ENCODE measurements around the gene MRPS6.

Gene MRPS6

GRCh38 chr21:34065027-34065426 is 8.4 kb upstream of the MRPS6 start:
- no peak for DNase-seq (ENCODE audit: extremely low read depth in 1 of 2, low read depth in 1 of 2)

GRCh38 chr21:34071683-34072082 is 1.7 kb upstream of the MRPS6 start:
- no peak for DNase-seq (ENCODE audit: extremely low read depth in 1 of 2, low read depth in 1 of 2)

- DNase-seq (ENCODE audit: extremely low read depth in 1 of 2, low read depth in 1 of 2) = peak in 1 of 2 donors; percentile 12
Observed at GRCh38 chr21:34072145-34073031, 990 bp upstream of the MRPS6 start.

GRCh38 chr21:34073749-34074282 is 438 bp downstream of the MRPS6 start:
- no peak for DNase-seq (ENCODE audit: extremely low read depth in 1 of 2, low read depth in 1 of 2)

GRCh38 chr21:34074283-34075090 is 1.1 kb downstream of the MRPS6 start:
- no peak for DNase-seq (ENCODE audit: extremely low read depth in 1 of 2, low read depth in 1 of 2)

GRCh38 chr21:34075091-34075425 is 1.7 kb downstream of the MRPS6 start:
- no peak for DNase-seq (ENCODE audit: extremely low read depth in 1 of 2, low read depth in 1 of 2)

- DNase-seq (ENCODE audit: extremely low read depth in 1 of 2, low read depth in 1 of 2) = no peak
Observed at GRCh38 chr21:34075760-34076660, 2.6 kb downstream of the MRPS6 start.

- no peak for DNase-seq (ENCODE audit: extremely low read depth in 1 of 2, low read depth in 1 of 2)
Observed at GRCh38 chr21:34076835-34077234, 3.5 kb downstream of the MRPS6 start.

GRCh38 chr21:34077888-34078287 is 4.5 kb downstream of the MRPS6 start:
- no peak for DNase-seq (ENCODE audit: extremely low read depth in 1 of 2, low read depth in 1 of 2)

- DNase-seq (ENCODE audit: extremely low read depth in 1 of 2, low read depth in 1 of 2) = no peak
Observed at GRCh38 chr21:34078915-34079314, 5.5 kb downstream of the MRPS6 start.

GRCh38 chr21:34080710-34081109 is 7.3 kb downstream of the MRPS6 start:
- DNase-seq (ENCODE audit: extremely low read depth in 1 of 2, low read depth in 1 of 2) = no peak

- DNase-seq (ENCODE audit: extremely low read depth in 1 of 2, low read depth in 1 of 2) = no peak
Observed at GRCh38 chr21:34082769-34083168, 9.4 kb downstream of the MRPS6 start.

- DNase-seq (ENCODE audit: extremely low read depth in 1 of 2, low read depth in 1 of 2) = no peak
Observed at GRCh38 chr21:34083357-34083756, 10.0 kb downstream of the MRPS6 start.

GRCh38 chr21:34085129-34085528 is 11.8 kb downstream of the MRPS6 start:
- DNase-seq (ENCODE audit: extremely low read depth in 1 of 2, low read depth in 1 of 2) = no peak

GRCh38 chr21:34086887-34087306 is 13.5 kb downstream of the MRPS6 start:
- no peak for DNase-seq (ENCODE audit: extremely low read depth in 1 of 2, low read depth in 1 of 2)

- DNase-seq (ENCODE audit: extremely low read depth in 1 of 2, low read depth in 1 of 2) = no peak
Observed at GRCh38 chr21:34088752-34089151, 15.4 kb downstream of the MRPS6 start.

GRCh38 chr21:34091032-34091431 is 17.7 kb downstream of the MRPS6 start:
- no peak for DNase-seq (ENCODE audit: extremely low read depth in 1 of 2, low read depth in 1 of 2)

GRCh38 chr21:34091607-34092006 is 18.2 kb downstream of the MRPS6 start:
- DNase-seq (ENCODE audit: extremely low read depth in 1 of 2, low read depth in 1 of 2) = no peak

GRCh38 chr21:34092262-34092921 is 19.0 kb downstream of the MRPS6 start:
- no peak for DNase-seq (ENCODE audit: extremely low read depth in 1 of 2, low read depth in 1 of 2)

- no peak for DNase-seq (ENCODE audit: extremely low read depth in 1 of 2, low read depth in 1 of 2)
Observed at GRCh38 chr21:34093083-34093482, 19.7 kb downstream of the MRPS6 start.

All from stimulated activated CD8-positive, alpha-beta memory T cell treated with anti-CD3 and anti-CD28 coated beads, Interleukin-7, amount 100 ng/mL, for 48 hours (primary cell).